D341Med (cell line): ENCODE data around the gene RPS3.
"Not testable (repeated sequence)": the region's sequence is repeated elsewhere in the genome, so short reads cannot be mapped to it uniquely, and the experiment has no call there.

Experiments used
- DNase-seq: peaks from one replicate; pipeline ENCODE4 v3.0.0; 2012; ENCODE audit warnings: low spot score

The RPS3 gene

GRCh38 chr11:75380245-75380644 is 19.1 kb upstream of the RPS3 start:
- DNase-seq, result no peak

GRCh38 chr11:75380716-75381420 is 18.4 kb upstream of the RPS3 start:
- no peak for DNase-seq

GRCh38 chr11:75383246-75383645 is 16.1 kb upstream of the RPS3 start:
- no peak for DNase-seq

- peak; percentile 87 for DNase-seq
Observed at GRCh38 chr11:75384438-75385080, 14.8 kb upstream of the RPS3 start.

GRCh38 chr11:75386942-75387630 is 12.2 kb upstream of the RPS3 start:
- DNase-seq, result no peak

- DNase-seq, result no peak
Observed at GRCh38 chr11:75387736-75388294, 11.5 kb upstream of the RPS3 start.

GRCh38 chr11:75388386-75389275 is 10.7 kb upstream of the RPS3 start:
- peak; percentile 78 for DNase-seq

- DNase-seq, result no peak
Observed at GRCh38 chr11:75389276-75389605, 10.1 kb upstream of the RPS3 start.

- DNase-seq, result no peak
Observed at GRCh38 chr11:75389925-75390324, 9.4 kb upstream of the RPS3 start.

GRCh38 chr11:75394085-75394840 is 5.1 kb upstream of the RPS3 start:
- DNase-seq, result no peak

- DNase-seq, result no peak
Observed at GRCh38 chr11:75398906-75399305, 412 bp upstream of the RPS3 start.

GRCh38 chr11:75400146-75400865 is 988 bp downstream of the RPS3 start:
- DNase-seq, result no peak

GRCh38 chr11:75402002-75402773 is 2.9 kb downstream of the RPS3 start:
- DNase-seq, result no peak

GRCh38 chr11:75403037-75403436 is 3.7 kb downstream of the RPS3 start:
- DNase-seq, result no peak

- no peak for DNase-seq
Observed at GRCh38 chr11:75403983-75404658, 4.8 kb downstream of the RPS3 start.

GRCh38 chr11:75406338-75406777 is 7.0 kb downstream of the RPS3 start:
- peak; percentile 63 for DNase-seq

GRCh38 chr11:75408957-75409219 is 9.6 kb downstream of the RPS3 start:
- no peak for DNase-seq

GRCh38 chr11:75409971-75410370 is 10.7 kb downstream of the RPS3 start:
- not testable (repeated sequence) for DNase-seq

GRCh38 chr11:75413146-75413545 is 13.8 kb downstream of the RPS3 start:
- DNase-seq, result not testable (repeated sequence)
